GM12892 (cell line): ENCODE measurements around the gene ZSWIM6.

Source experiments
- POLR2A ChIP-seq: IDR thresholded peaks from 2 replicates; pipeline ENCODE4 v1.6.1; 2011; ENCODE audit warnings: low read depth, low read length, control low read depth
- POLR2AphosphoS5 ChIP-seq: IDR thresholded peaks from 2 replicates; pipeline ENCODE4 v1.6.1; 2011; ENCODE audit warnings: low read depth, low read length, control low read depth
- TAF1 ChIP-seq: IDR thresholded peaks from 2 replicates; pipeline ENCODE4 v1.6.1; 2011; ENCODE audit warnings: low read depth, mild to moderate bottlenecking, control low read depth, low read length, borderline replicate concordance

DNA sequence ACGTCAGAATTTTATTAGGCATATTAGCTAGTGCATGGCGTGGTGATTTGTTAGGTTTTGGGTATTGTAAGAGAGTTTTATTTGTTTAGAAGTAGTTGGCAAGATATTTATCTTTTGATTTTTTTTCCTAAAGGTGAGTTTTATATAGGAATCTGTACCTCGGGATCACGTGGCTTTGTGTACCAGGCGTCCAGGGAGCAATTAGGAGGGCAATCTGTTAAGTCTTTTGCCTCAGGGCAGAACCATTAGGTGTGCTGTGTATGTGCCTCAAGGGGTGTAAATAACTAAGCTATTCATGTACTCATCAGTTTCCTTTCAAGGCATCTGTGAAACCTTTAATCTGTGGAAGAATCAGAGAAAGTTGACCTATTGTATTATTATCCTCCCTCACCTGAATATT lies 39.4 kb downstream of the ZSWIM6 start:
- TF ChIP-seq POLR2A (no peak), TAF1 (no peak), POLR2AphosphoS5 (no peak)
